AG04449 (cell line): Measurements from ENCODE around the gene OLFML1.

ENCODE experiments used
- CTCF ChIA-PET: fragments of 350-600 bp; formaldehyde crosslinking; extraction: SDS; loops from one replicate; lab custom pipeline; 2021; ENCODE audit warnings: antibody characterized with exemption; lab: Yijun Ruan, JAX
- POLR2A ChIA-PET: fragments of 400-600, 350-600 bp; formaldehyde crosslinking; extraction: SDS; loops from one replicate; lab custom pipeline; 2020; ENCODE audit warnings: antibody characterized with exemption, inconsistent platforms; lab: Yijun Ruan, JAX
- DNase-seq: peaks from one replicate; pipeline ENCODE4 v3.0.0-alpha.2; 2010; ENCODE audit warnings: low read depth, low spot score
- H3K4me3 ChIP-seq: 2 replicates; pipeline ENCODE4 v1.5.1; 2011; ENCODE audit warnings: low read depth, mild to moderate bottlenecking, control low read depth, low read length
- TF ChIP-seq, protein P1 (sequence below): IDR thresholded peaks from one replicate; pipeline ENCODE4 v1.5.1; 2011; ENCODE audit warnings: mild to moderate bottlenecking, moderate library complexity, low read length, control low read depth, inconsistent platforms; ENCODE audit not compliant: insufficient read depth; ENCODE audit errors: missing control alignments

Gene OLFML1

DNA sequence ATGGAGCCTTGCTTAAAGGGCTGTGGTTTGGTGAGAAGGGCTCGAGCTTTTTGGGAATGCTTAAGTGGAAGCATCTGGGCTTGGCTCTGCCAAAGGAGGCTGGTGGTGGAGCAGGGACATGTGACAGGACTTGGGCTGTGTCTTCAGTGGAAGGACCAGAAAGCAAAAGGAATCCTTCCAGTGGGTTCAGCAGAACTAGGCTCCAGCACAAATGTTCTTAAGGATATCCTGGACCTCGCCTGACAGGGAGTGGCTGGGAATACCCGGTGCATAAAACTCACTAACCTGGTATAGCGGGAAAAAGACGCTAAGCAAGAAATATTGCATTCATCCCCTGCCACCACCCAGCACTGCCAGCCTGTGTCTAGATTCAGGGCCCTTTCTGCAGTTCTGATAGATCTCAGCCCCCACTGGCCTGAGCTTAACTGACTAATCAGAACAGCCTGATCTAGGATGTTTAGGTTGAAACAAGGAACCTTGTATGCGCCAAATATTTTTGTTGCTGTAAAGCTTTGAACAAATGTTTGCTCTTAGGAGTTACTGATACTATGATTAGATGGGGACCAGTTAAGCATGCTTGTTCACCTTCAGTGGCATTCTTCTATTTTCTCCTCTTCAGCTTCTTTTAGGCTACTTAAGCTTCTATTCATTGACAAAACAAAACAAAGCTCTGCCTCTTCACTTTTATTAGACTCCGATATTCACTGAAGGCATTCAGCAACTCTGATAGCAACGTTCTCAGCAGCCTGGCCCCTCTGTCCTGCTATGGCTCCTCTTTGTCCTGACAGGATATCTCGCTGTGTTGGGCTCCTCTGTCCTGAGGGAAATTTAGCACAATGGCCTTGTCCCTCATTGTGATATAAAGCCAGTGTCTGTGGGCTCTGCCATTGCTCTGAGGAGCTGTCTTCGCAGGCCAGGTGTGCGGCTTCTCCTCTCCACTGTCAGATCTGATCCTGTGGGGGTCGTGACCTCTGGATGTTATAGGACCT, 53.5 kb downstream of the OLFML1 start:
- no peak for DNase-seq
- TF ChIP-seq, protein P1, sequence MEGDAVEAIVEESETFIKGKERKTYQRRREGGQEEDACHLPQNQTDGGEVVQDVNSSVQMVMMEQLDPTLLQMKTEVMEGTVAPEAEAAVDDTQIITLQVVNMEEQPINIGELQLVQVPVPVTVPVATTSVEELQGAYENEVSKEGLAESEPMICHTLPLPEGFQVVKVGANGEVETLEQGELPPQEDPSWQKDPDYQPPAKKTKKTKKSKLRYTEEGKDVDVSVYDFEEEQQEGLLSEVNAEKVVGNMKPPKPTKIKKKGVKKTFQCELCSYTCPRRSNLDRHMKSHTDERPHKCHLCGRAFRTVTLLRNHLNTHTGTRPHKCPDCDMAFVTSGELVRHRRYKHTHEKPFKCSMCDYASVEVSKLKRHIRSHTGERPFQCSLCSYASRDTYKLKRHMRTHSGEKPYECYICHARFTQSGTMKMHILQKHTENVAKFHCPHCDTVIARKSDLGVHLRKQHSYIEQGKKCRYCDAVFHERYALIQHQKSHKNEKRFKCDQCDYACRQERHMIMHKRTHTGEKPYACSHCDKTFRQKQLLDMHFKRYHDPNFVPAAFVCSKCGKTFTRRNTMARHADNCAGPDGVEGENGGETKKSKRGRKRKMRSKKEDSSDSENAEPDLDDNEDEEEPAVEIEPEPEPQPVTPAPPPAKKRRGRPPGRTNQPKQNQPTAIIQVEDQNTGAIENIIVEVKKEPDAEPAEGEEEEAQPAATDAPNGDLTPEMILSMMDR, result no peak
- H3K4me3 ChIP-seq, result no peak overlapping the region
- ChIA-PET POLR2A (no interaction called here), CTCF (interaction anchor here (1.0 to 1.9 kb wide), 2 partner anchors 25 to 32 kb away, joined by 4 to 6 read pairs; partner anchors contain the start of gene PPFIBP2)

DNA sequence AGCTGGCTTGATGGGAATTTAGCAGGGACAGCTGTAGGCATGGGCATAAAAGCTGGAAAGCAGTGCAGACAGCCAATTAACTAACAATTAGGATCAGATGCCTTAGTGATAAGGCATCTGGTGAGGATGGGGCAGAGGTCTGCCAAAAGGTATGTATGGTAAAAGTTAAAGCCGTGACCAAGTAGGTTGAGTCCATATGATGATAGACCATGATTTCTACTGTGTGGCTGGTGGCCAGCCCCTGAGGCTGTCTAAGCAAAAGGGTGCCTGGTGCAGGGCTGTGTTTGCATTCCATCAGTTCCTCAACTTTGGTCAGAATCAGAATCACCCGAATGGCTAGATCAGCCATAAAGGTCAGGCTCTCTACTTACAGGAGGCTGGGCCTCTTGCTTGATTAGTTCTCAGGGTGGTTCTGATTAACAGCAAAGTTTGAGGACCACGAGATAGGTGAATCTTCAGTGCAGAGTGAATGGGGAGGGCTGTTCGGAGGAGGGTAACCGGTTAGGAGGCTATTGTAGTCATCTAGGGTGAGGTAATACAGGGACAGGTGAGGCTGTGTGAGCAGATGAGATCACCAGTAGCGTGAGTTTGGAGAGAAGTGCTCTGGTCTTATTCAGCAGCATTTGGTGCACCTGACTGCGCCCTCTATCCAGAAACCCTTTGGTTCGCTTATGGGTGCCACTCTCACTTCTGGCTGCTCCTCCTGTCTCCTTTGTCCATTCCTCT, 55.7 kb downstream of the OLFML1 start:
- DNase-seq, result no peak
- ChIA-PET CTCF (interaction anchor here (1.3 to 3.0 kb wide), 2 partner anchors 10 to 30 kb away, joined by 3 to 11 read pairs; no protein-coding TSS in a partner anchor), POLR2A (no interaction called here)
- H3K4me3 ChIP-seq, result no peak overlapping the region
- TF ChIP-seq, protein P1, result no peak

DNA sequence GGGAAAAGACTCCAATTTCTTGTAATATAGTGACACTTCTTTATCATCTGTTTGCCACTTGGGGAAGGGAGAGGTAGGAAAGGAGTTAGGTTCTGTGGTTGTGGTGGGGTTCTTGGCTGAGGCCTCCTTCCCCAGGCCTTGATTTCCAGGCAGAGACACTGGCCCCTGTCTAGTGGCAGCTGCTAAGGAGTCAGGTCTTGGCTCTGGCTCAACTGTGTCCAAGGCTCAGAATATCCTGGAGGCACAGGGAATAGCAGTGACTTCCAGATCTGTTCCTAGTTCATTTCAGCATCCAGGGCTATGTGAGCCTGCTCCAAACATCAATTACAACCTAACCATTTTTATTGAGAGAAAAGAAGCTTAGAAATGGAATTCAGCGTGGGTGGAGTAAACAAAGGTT, 58.0 kb downstream of the OLFML1 start:
- CTCF ChIA-PET, result interaction anchor here (1.3 to 3.0 kb wide), 4 partner anchors 28 to 147 kb away, joined by 3 to 11 read pairs (median 6); partner anchors contain the start of gene PPFIBP2
- no peak for DNase-seq
- TF ChIP-seq, protein P1, result no peak
- POLR2A ChIA-PET, result no interaction called here
- no peak overlapping the region for H3K4me3 ChIP-seq

DNA sequence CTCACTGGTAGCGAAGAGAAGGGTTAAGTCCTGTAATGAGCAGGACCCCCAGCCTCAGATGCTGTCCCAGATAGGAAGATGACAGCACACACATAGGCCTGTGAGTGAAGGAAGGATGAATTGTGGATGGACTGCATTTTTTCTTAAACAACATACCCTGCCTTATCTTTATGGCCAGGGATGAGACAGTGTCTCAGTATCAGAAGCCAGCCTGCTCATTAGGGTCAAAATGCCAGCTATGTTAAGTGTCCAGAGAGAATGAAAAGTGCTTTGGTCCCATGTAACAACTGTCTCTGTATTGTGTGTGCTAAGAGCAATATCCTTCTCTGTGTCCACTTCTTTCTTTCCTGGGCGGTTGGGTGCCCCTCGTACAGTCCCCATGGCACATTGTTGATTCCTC, 58.7 kb downstream of the OLFML1 start:
- ChIA-PET POLR2A (no interaction called here), CTCF (interaction anchor here (1.3 to 3.0 kb wide), 4 partner anchors 27 to 146 kb away, joined by 3 to 11 read pairs (median 6); partner anchors contain the start of gene PPFIBP2)
- no peak for DNase-seq
- TF ChIP-seq, protein P1, result no peak
- no peak overlapping the region for H3K4me3 ChIP-seq

DNA sequence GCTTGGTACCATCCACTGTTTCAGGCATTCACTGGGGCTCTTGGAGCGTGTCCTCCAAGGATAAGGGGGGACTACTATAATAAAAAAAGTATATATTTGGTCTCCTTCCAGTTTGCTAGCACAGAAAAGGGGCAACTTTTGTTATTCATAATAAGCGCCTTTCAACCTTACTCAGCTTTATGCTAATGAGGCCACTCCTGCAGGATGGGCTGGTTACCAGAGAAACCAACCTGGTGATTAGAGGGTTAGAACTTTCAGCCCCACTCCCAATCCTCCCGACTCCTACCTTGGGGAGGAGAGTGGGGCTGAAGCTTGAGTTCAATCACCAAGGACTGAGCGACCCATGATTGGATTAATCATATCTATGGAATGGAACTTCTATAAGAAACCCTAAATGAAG, 60.3 kb downstream of the OLFML1 start:
- TF ChIP-seq, protein P1, result no peak
- ChIA-PET CTCF (interaction anchor here (1.3 kb wide), 1 partner anchor 26 kb away, joined by 4 read pairs; no protein-coding TSS in a partner anchor), POLR2A (no interaction called here)
- H3K4me3 ChIP-seq, result no peak overlapping the region
- DNase-seq, result no peak

DNA sequence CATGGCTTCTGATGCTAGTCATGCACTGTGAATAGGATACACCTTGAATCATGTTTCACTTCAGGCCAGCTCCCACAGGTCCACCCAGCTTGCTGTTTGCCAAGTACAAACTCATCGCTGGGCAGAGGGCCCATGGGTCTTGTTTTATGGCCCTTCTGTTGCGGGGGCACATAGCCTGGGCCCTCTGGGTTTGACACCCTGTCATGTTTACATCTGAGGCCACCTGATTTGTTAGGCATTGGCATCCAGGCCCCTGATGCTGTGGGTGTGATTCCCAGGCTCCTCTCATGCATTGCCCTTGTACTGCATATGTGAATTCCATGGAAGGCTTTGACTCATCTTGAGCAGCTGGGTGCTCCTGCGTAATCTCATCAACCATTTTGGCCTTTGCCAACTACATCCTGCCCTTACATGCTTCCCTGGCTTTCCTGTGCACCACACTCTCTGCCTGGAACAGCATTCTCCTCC, 61.1 kb downstream of the OLFML1 start:
- POLR2A ChIA-PET, result no interaction called here
- TF ChIP-seq, protein P1, result no peak
- CTCF ChIA-PET, result interaction anchor here (1.3 to 1.4 kb wide), 2 partner anchors 14 to 26 kb away, joined by 3 to 4 read pairs; no protein-coding TSS in a partner anchor

More for the DNA sequence above, 61.1 kb downstream of the OLFML1 start:
- no peak for DNase-seq
- H3K4me3 ChIP-seq, result no peak overlapping the region
